Testis (tissue), 3 donors: ENCODE results near the gene PASD1. TPM values are rescaled to one million over a fixed set of nuclear protein-coding genes. Genes with fewer than 3 reads are reported as not detected.

Experiments used
- DNase-seq: peaks from one replicate; pipeline ENCODE4 v3.0.0-alpha.2; 2019
- H3K27ac ChIP-seq, 2 donors: fragments of 200-600 bp; sonication (generic); one replicate each; pipeline ENCODE4 v1.5.1; 2019
- H3K27me3 ChIP-seq: fragments of 200-600 bp; sonication (generic); one replicate; pipeline ENCODE4 v1.5.1; 2019
- H3K36me3 ChIP-seq: fragments of 200-600 bp; sonication (generic); one replicate; pipeline ENCODE4 v1.5.1; 2017; ENCODE audit warnings: low read depth; ENCODE audit errors: missing control alignments
- H3K4me1 ChIP-seq: fragments of 200-600 bp; sonication (generic); one replicate; pipeline ENCODE4 v1.5.1; 2019
- H3K4me3 ChIP-seq, 2 donors: fragments of 200-600 bp; sonication (generic); one replicate each; pipeline ENCODE4 v1.5.1; 2017 to 2019
- H3K9me3 ChIP-seq: fragments of 200-600 bp; sonication (generic); one replicate; pipeline ENCODE4 v1.5.1; 2017
- CTCF ChIP-seq, 3 experiments: fragments of 450-650 bp in 2 of 3; fragments of 200-600 bp in 1 of 3; sonication (generic) in 1 of 3; IDR thresholded peaks; one replicate each; pipeline ENCODE4 v1.5.1; 2016 to 2019; ENCODE audit warnings: antibody characterized with exemption in 3 of 3, mild to moderate bottlenecking in 2 of 3, moderate library complexity in 1 of 3
- POLR2A ChIP-seq: fragments of 450-650 bp; IDR thresholded peaks from one replicate; pipeline ENCODE4 v1.6.1; 2017; ENCODE audit warnings: antibody characterized with exemption, mild to moderate bottlenecking, moderate library complexity
- WGBS, 2 donors: methylation state at CpG; one replicate each; pipeline ENCODE4 v1.1.5; 2018; 5-methylcytosine and 5-hydroxymethylcytosine counted together
- intact Hi-C: fragments of 100-400 bp; cut with DNase I; formaldehyde crosslinking; loops from one replicate; pipeline ENCODE4 v1.15.1; 2023; ENCODE audit warnings: low total_unique reads
- polyA plus RNA-seq: library from polyadenylated mRNA; stranded (reverse); fragments of 350-450 nt; fragmentation: Illumina TruSeq; extraction: RNeasy Lipid Tissue Mini Kit (QIAGEN cat#74804); gene quantifications from one replicate; pipeline ENCODE4 v1.2.3, GENCODE V29; 2014; ENCODE audit warnings: low read depth, low replicate concordance; ENCODE audit not compliant: insufficient read depth
- total RNA-seq, 2 donors: library from RNA; depleted of rRNA; stranded (reverse); fragments of >200 nt; gene quantifications; one replicate each; pipeline ENCODE4 v1.2.3, GENCODE V29; 2016

The PASD1 gene
- total and polyA plus RNA-seq, 3 donors from 2014 or later, result 29.4 to 34.1 (median 31.1) TPM

DNA sequence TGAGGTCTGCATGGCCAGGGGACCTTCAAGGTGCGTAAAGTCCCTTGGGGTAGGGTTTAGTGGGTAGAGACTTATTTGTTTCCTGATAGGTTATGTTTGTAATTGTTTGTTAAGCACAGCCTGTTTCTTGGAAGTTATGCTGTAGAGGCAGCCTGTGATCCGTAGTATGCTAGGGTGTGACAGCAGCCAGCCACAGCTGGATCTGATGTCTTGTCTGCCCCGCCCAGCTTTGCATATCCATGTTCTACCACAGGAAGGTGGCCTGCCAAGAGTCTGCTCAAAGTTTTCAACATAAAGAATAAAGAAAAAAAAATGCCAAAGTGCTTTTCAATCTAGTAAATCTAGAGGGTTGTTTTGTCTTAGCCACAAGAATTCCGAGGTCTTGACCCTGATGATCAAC lies 112.7 kb downstream of the PASD1 start:
- DNase-seq, result no peak
- no peaks in the 10 kb centered on the region for H3K4me1 ChIP-seq
- H3K36me3 ChIP-seq, result no peaks in the 10 kb centered on the region
- H3K27me3 ChIP-seq, result no peaks in the 10 kb centered on the region
- no peak overlapping the region for H3K4me3 ChIP-seq
- 77 to 83% methylated on average over 3 to 4 of the region's 4 CpGs for WGBS, 2 donors
- intact Hi-C loops, result no loop called here
- H3K9me3 ChIP-seq, result no peaks in the 10 kb centered on the region
- H3K27ac ChIP-seq, result no peak overlapping the region
- no peak for TF ChIP-seq POLR2A
- TF ChIP-seq CTCF (IDR thresholded peaks at IDR 0.05), result no peak

GRCh38 chrX:151679798-151680402 lies 116.4 kb downstream of the PASD1 start:
- DNase-seq, result no peak
- H3K27ac ChIP-seq, result no peak overlapping the region
- H3K27me3 ChIP-seq, result no peaks in the 10 kb centered on the region
- H3K4me3 ChIP-seq, result no peak overlapping the region
- TF ChIP-seq POLR2A (no peak), CTCF (IDR thresholded peaks at IDR 0.05) (no peak)
- intact Hi-C loops, result no loop called here
- no peaks in the 10 kb centered on the region for H3K4me1 ChIP-seq
- H3K9me3 ChIP-seq, result no peaks in the 10 kb centered on the region
- 59% methylated on average over 5 of the region's 5 CpGs for WGBS, 2 donors
- no peaks in the 10 kb centered on the region for H3K36me3 ChIP-seq

- Histone ChIP-seq H3K4me1 (no peaks in the 10 kb centered on the region), H3K27ac (no peak overlapping the region), H3K36me3 (no peaks in the 10 kb centered on the region), H3K4me3 (no peak overlapping the region), H3K27me3 (no peaks in the 10 kb centered on the region), H3K9me3 (no peaks in the 10 kb centered on the region)
- no peak for TF ChIP-seq POLR2A
- TF ChIP-seq CTCF (IDR thresholded peaks at IDR 0.05), result peak; percentile 36 to 67 (median 46)
- intact Hi-C loops, result no loop called here
- peak; percentile 65 for DNase-seq
- WGBS, 2 donors, result 33 to 54% methylated on average over 1 to 4 of the region's 4 CpGs
Measured at GRCh38 chrX:151680805-151681204, 117.3 kb downstream of the PASD1 start.

- no peaks in the 10 kb centered on the region for H3K27me3 ChIP-seq
- TF ChIP-seq CTCF (IDR thresholded peaks at IDR 0.05), result no peak
- TF ChIP-seq POLR2A, result no peak
Measured at GRCh38 chrX:151687635-151688034, 124.2 kb downstream of the PASD1 start.

GRCh38 chrX:151688695-151689094 lies 125.2 kb downstream of the PASD1 start:
- Histone ChIP-seq H3K27ac (no peak overlapping the region), H3K4me1 (no peaks in the 10 kb centered on the region), H3K27me3 (no peaks in the 10 kb centered on the region), H3K4me3 (no peak overlapping the region), H3K9me3 (no peaks in the 10 kb centered on the region), H3K36me3 (no peaks in the 10 kb centered on the region)
- TF ChIP-seq CTCF (IDR thresholded peaks at IDR 0.05) (no peak), POLR2A (no peak)
- DNase-seq, result no peak
- intact Hi-C loops, result no loop called here

More at GRCh38 chrX:151687635-151688034, 124.2 kb downstream of the PASD1 start:
- Histone ChIP-seq H3K4me1 (no peaks in the 10 kb centered on the region), H3K27ac (no peak overlapping the region), H3K4me3 (no peak overlapping the region), H3K9me3 (no peaks in the 10 kb centered on the region), H3K36me3 (no peaks in the 10 kb centered on the region)
- intact Hi-C loops, result no loop called here
- no peak for DNase-seq
